Measurements from ENCODE around the gene CASKIN1. TPM values are rescaled to one million over a fixed set of nuclear protein-coding genes. Genes with fewer than 3 reads are reported as not detected.

The CASKIN1 gene
- total RNA-seq, 1 experiment from 2014 or later = 7.9 TPM

DNA sequence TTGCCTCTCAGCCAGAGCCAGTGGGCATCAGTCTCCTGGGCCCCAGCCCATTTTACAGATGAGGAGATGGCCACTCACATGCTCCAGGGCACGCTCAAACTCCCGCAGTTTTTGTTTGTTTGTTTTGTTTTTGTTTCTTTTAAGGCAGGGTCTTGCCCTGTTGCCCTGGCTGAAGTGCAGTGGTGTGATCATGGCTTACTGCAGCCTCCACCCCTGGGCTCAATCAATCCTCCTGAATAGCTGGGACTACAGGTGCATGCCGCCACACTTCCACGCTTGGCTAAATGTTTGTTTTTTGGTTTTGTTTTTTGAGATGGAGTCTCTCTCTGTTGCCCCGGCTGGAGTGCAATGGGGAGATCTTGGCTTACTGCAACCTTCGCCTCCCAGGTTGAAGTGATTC, 30.5 kb upstream of the CASKIN1 start:
- H3K79me2 ChIP-seq (ENCODE audit: insufficient read depth, low read length) = peaks cover 5% of the 10 kb centered on the region; the same call in 1 of the 2 replicates
- no peaks in the 10 kb centered on the region for H3K79me1 ChIP-seq (ENCODE audit: insufficient read depth, low read depth, low read length, poor library complexity, severe bottlenecking)
- no peaks in the 10 kb centered on the region for H3K4me1 ChIP-seq (ENCODE audit: insufficient read depth, low read length)
- no peak overlapping the region for H3T11ph ChIP-seq (ENCODE audit: low read length)
- H3K27ac Mint-ChIP-seq = no peak overlapping the region
- no CpG with 5 or more reads among the region's 6 CpGs for WGBS (ENCODE audit: extremely low coverage, insufficient read length, low lambda C conversion rate)
- H2AK5ac ChIP-seq (ENCODE audit: insufficient read length, low read length) = no peak overlapping the region
- no peaks in the 10 kb centered on the region for H3K9me3 Mint-ChIP-seq
- no peak overlapping the region for H2BK12ac ChIP-seq (ENCODE audit: insufficient read length, low read depth, low read length)
- DNase-seq = no peak
- H4K5ac ChIP-seq (ENCODE audit: insufficient read length, low read depth, low read length) = no peak overlapping the region
- no peak overlapping the region for H3K4me3 Mint-ChIP-seq
- H3K23ac ChIP-seq (ENCODE audit: insufficient read length, low read depth, low read length) = no peak overlapping the region
- H3K27ac ChIP-seq (ENCODE audit: insufficient read length, low read depth, low read length) = no peak overlapping the region
- H3K4ac ChIP-seq (ENCODE audit: low read depth, low read length) = no peak overlapping the region
- H3K56ac ChIP-seq (ENCODE audit: insufficient read length, low read depth, low read length) = no peak overlapping the region
- peaks cover 0 to 17% (median 12%) of the 10 kb centered on the region in 3 experiments; a peak in 6 of 7 replicates for H3K36me3 Mint-ChIP-seq (ENCODE audit: insufficient read depth in 1 of 3, low read depth in 3 of 3)
- no peak overlapping the region for H3K9ac ChIP-seq (ENCODE audit: extremely low read depth, insufficient read length, low read length)
- H4K8ac ChIP-seq (replicated peaks; ENCODE audit: insufficient read length, low read depth, low read length) = no peak overlapping the region
- no peaks in the 10 kb centered on the region for H3K9me3 ChIP-seq (ENCODE audit: control insufficient read depth, low read depth, low read length)
- no peaks in the 10 kb centered on the region for H3K23me2 ChIP-seq (ENCODE audit: insufficient read length, low read depth, low read length, poor library complexity, severe bottlenecking)
- H3K4me1 Mint-ChIP-seq = peaks cover 3% of the 10 kb centered on the region in 2 experiments; a peak in 1 of 4 replicates
- no peaks in the 10 kb centered on the region for H4K20me1 ChIP-seq (ENCODE audit: control insufficient read depth, insufficient read depth, insufficient read length)
- H2BK5ac ChIP-seq (ENCODE audit: insufficient read length, low read length) = no peak overlapping the region
- no peak overlapping the region for H4K91ac ChIP-seq (ENCODE audit: insufficient read length, low read depth, low read length)
- H2AFZ ChIP-seq (ENCODE audit: low read length) = no peak overlapping the region
- no peaks in the 10 kb centered on the region for H3K27me3 ChIP-seq (ENCODE audit: insufficient read depth, low read length)
- H3K18ac ChIP-seq (ENCODE audit: insufficient read length, low read depth, low read length) = no peak overlapping the region
- H2BK20ac ChIP-seq (ENCODE audit: low read depth, low read length, poor library complexity, severe bottlenecking) = no peak overlapping the region
- H3K27me3 Mint-ChIP-seq (ENCODE audit: low read depth) = no peaks in the 10 kb centered on the region
- no peak overlapping the region for H3K14ac ChIP-seq (ENCODE audit: insufficient read depth, low read length)
- no peak overlapping the region for H2BK15ac ChIP-seq (ENCODE audit: low read depth, low read length)
- H3K4me2 ChIP-seq (ENCODE audit: insufficient read depth, insufficient read length, low read length) = no peak overlapping the region
- H2BK120ac ChIP-seq (ENCODE audit: low read depth, low read length, poor library complexity, severe bottlenecking) = no peak overlapping the region
- TF ChIP-seq, protein P1, sequence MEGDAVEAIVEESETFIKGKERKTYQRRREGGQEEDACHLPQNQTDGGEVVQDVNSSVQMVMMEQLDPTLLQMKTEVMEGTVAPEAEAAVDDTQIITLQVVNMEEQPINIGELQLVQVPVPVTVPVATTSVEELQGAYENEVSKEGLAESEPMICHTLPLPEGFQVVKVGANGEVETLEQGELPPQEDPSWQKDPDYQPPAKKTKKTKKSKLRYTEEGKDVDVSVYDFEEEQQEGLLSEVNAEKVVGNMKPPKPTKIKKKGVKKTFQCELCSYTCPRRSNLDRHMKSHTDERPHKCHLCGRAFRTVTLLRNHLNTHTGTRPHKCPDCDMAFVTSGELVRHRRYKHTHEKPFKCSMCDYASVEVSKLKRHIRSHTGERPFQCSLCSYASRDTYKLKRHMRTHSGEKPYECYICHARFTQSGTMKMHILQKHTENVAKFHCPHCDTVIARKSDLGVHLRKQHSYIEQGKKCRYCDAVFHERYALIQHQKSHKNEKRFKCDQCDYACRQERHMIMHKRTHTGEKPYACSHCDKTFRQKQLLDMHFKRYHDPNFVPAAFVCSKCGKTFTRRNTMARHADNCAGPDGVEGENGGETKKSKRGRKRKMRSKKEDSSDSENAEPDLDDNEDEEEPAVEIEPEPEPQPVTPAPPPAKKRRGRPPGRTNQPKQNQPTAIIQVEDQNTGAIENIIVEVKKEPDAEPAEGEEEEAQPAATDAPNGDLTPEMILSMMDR (conservative IDR thresholded peaks at IDR 0.05) = no peak

Data from H9 (cell line).